Activated CD8-positive, alpha-beta memory T cell treated with anti-CD3 and anti-CD28 coated beads, Interleukin-2, amount 50 U/mL, for 48 hours (primary cell): ENCODE measurements around the gene PSRC1.
"Not testable (repeated sequence)": the region's sequence is repeated elsewhere in the genome, so short reads cannot be mapped to it uniquely, and the experiment has no call there.

ENCODE experiments used
- DNase-seq: peaks from one replicate; pipeline ENCODE4 v3.0.0-alpha.2; 2020

PSRC1 gene

DNA sequence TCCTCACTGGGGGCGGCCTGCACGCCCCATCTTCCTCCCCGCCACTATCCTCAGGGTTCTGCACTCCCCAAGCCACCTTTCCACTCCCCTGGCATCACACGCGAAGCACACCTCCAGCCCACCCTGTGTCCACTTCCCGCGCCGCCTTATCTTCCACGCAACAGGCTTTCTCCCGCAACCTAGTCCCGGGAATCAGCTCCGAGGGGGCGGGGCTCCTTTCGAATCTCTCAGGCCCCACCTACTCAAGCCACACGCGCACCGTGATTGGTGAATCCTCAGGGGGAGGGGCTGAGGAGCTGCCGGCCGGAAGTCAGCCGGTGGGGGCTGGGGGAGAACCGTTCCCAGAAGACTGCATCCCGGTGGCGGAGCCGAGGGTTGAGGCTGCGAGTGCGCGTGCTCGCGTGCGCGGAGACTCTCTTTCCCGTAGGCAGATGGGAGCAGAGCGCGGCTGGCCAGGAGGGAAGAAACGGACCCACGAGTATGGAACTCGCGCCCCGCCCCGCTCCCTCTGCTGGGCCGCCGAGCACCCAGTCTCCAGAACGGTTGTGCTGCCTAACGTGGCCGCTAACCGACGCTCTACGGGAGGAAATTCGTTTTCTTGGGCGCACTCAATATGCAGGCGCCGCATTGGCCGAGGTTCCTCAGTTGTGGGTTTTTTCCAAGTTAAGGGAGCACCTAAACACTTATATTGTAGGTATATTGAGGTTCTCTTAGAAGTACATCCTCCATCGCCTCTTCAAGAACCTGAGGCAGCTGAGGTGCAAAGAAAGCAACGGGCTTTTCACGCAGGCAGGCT lies at the start of gene PSRC1:
PSRC1 (minus strand) TSS at position 194 of the 796 bp plus-strand sequence.
- DNase-seq, result peak; percentile 92

DNA sequence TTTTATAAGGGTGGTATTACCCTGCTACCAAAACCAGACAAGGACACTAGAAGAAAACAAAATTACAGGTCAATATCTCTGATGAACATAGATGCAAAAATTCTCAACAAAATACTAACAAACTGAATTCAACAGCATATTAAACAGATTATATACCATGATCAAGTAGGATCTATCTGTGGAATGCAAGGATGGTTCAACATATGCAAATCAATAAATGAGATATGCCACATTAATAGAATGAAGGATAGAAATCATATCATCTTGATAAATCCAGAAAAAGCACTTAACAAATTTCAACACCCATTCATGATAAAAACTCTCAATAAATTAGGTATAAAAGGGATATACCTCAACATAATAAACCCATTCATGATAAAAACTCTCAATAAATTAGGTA lies 48.2 kb upstream of the PSRC1 start:
- DNase-seq, result no peak

DNA sequence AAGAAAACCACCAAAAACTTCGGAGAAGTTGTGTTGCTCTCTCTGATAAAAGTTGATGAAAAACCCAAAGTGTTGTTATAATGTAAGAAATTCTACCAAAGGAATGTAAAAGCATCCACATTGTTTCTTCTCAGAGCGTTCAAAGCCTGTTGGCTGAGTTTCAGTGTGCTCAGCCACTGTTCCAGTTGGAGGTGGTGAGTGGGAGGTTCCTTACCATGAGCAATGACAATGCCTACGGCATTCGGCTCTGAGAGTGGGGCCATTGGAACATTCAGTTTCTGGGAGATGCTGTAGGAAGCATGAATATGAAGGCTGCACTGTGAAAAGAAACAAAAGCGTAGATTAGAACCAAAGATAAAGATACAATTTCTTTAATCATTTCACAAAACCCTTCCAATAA lies 44.3 kb upstream of the PSRC1 start:
- no peak for DNase-seq

DNA sequence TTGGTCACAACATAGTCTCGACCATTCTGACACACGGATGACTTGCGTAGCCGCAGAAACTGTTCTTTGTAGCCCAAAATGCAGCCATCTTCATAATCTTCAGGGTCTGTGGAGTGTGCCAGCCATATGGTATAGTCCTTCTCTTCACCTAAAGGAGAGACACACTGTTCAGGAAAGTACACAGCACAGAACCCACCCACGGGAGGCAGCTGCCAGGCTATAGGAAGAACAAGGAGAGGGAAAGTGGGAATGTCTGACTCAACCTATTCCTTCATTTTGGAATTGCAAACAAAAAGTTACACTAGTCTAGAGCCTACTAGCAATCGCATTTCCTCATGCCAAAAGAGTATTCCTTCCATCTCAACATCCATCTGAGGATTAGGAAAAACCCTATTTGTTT lies 40.0 kb upstream of the PSRC1 start:
- no peak for DNase-seq

DNA sequence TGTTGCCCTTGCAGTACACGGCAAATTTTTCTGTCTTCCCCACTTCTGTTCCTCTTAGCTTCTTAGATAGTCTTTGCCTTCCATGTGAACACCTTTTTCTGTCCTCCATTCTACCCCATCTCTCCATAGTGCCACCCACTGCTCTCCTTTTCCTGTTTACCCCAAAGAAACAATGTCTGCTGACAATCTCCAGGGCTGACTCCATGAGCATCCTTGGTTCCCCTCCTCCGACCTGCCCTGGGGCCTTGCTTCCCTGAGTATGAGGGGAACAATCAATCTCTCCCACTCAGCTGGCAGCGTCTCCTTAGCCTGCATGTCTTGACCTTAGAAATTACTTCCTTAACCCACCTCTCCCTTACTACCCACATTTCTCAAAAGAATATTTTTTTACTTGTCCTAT lies 36.2 kb upstream of the PSRC1 start:
- DNase-seq, result no peak

DNA sequence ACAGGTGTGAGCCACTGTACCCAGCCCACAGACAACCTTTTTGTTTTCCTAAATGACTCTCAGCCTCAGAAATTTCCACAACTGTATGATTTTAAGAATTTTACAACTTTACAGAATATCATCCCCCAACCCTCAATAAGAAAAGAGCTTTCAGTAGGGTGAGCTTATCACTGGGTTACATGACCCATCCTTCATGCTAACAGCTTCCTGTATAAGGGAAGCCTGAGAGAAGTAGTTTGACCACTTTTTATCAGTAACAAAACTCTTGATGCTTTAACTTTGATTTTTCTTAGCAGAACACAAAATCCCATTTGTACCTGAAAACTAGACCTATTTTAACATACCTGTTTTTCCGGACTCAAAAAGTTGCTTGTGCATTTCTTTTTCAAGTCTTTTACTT lies 33.6 kb upstream of the PSRC1 start:
- no peak for DNase-seq

DNA sequence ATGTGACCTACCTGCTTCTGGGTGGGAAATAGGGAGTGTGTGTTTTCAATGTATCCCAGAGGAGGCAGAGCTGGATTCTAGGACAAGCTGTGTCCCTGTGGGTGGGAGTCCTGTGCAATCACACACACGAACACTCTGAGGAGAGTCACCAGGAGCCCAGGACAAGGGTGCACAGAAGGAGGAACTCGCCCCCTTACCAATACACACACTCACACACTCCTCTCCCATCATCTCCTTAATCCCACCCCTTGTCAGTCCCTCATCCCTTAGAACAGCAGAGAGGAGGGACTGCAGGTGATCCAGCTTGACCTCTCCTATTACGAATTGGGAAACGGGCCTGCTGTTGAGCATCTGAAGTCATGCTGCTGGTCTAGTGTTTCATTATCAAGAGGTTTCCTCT lies 32.3 kb upstream of the PSRC1 start:
- DNase-seq, result no peak

DNA sequence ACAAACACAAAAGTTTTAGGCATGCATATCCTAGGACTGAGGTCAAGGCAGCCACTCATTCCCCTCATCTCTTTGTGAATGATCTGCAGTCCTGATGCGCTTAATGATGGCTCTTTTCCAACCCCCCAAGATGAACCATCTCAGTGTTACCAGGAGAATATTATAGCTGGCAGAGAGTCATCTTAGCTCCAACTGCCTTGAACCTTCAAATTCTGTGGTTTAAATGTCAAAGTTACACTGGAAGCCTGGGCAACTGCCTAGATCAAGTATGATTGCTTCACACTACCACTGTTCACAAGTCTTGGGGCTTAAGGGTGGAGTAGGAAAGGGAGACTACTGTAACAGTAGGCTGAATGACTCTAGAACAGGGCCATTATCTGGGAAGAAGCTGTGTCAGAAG lies 31.9 kb upstream of the PSRC1 start:
- DNase-seq, result no peak

DNA sequence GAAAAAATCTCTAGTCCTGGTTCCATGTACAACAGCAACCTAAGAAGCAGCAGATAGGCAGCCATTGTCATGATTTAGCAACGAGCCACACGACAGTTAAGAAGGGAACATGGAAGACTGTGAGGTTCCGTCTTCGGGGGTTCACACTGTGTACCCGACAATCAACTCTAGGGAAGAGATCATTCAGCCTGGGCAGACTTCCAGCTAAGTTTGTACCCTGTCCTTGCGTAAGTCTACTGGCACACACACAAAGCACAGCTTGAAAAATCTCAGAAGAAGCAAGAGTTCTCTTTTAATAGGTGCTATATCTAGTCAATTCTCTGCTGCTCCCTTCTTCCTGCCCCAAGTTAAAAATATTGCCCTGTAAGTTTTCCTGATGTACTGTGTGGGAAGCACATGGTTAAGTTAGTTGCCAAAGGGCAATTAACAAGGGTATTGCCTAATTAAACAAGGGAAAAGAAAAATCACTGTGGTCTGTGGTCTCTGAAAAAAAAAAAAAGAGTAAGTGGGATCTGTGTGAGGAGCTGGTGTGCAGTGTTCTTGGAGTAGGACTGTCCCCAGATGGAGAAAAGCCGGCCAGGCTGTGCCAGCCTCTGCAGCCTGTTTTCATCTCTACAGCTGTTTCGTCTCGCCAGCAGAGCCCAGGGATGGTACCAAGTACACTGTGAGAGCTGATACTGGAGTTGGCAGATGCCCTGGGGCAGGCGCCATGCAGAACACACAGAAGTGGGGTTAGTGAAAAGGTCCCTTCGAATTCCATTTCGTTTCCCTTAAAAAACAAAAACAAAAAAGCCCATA lies 30.2 kb upstream of the PSRC1 start:
- DNase-seq, result no peak

DNA sequence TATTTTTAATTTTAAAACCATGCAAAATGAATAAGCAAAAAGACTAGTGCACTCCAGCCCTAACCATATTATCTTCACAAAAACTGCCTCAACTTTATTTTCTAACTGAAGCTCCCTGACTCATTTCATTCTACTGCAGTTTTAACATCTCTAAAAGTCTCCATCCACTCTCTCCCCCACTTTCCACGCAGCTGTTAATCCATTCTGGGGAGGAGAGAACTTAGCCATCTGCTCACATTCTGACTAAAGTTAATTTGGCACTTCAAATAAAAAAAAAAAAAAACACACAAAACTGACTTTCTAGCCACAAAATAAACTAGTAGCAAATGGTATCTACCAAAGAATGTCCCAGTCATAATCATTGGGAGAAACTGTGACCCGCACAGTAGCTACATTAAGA lies 29.3 kb upstream of the PSRC1 start:
- no peak for DNase-seq

DNA sequence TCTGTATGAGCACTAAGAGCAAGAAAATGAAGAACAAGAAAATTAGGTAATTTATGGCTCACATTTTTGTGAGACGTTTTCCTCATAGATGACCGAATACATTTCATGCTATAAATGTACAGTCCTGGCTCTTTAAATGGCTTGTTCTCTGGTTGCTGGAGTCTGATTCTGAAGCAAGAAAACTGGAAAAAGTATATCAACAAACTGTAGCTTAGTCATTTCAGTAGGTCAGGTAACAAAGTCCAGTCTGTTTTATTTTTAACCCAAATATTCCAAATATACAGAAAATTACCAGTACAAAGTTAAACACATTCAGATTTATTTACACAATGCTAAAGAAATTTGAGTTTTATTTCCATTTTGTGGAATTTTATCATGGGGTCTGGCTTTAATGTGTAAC lies 26.4 kb upstream of the PSRC1 start:
- no peak for DNase-seq

DNA sequence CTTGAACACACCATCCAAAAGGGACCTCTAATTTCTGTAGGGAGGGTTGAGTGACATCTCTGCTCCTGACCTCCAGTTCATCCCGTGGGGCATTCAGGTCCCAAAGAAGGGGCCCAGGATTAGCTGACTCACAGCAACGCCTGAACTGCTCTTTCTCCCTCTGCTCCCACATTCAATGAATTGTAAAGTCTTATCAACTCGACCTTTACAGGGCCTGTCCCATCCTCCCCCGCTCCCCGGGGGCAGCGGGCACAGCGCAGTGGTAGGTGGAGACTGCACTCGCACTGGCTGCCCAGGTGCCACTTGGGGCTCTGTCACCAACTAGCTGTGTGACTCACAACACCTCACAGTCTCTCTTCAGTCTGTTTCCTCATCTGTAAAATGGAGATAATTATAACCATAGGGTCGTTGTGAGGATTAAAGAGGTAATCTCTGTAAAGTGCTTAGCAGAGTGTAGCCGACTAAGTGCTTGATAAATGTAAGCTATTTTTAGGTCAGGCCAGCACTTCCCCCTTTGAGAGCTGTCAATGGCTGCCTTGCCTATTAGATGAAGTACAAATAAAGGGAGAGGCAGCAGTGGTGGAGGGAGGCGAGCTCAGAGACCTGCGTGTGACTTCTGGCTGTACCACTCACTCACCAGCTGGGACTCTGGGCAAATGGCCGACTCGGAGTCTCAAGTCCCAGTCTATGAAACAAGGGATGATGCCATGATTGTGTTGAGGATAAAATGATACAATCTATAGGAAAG lies 24.5 kb upstream of the PSRC1 start:
- DNase-seq, result no peak

DNA sequence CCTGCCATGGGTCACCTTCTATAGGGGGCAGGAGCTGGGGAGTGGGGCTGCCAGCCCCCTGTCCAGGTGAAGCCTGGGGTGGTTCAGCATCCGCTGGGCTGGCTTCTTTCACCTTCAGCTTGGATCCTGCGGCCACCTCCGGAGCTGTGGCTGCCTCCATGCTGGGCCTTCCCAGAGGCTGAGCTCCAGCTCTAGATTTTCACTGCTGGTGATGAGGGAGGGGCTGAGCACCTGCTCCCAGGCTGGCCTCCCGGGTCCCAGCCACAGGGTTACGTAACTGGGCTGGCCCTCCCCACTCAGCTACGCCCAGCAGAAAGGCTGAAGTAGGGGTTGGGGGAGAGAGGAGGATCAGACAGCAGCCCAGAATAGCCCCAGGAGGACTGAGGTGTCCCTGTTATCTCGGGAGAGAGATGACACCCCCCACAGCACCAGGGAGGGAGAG lies 23.9 kb upstream of the PSRC1 start, which contains the start of gene MYBPHL:
MYBPHL (minus strand) TSS at position 180 of the 442 bp plus-strand sequence; CDS start at position 160, 20 bp downstream.
- no peak for DNase-seq

DNA sequence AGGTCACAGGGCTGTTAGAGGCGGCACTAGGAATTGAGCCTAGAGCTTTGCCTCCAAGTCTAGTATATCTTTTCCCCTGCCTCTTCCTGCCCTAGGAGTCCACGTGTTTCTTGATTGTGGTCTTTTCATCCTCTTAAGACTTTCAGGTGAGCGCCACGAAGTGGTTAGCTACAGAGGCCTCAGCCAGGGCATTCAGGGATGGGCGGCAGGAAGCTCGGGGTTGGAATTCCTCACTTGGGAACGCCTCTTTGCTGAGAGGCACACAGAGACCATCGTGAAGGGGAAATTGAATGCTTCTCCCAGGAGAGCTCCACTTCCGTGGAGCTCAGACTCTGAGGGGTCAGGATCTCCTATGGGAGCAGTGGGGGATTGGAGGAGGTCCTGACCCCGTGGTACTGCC lies 23.0 kb upstream of the PSRC1 start:
- not testable (repeated sequence) for DNase-seq

DNA sequence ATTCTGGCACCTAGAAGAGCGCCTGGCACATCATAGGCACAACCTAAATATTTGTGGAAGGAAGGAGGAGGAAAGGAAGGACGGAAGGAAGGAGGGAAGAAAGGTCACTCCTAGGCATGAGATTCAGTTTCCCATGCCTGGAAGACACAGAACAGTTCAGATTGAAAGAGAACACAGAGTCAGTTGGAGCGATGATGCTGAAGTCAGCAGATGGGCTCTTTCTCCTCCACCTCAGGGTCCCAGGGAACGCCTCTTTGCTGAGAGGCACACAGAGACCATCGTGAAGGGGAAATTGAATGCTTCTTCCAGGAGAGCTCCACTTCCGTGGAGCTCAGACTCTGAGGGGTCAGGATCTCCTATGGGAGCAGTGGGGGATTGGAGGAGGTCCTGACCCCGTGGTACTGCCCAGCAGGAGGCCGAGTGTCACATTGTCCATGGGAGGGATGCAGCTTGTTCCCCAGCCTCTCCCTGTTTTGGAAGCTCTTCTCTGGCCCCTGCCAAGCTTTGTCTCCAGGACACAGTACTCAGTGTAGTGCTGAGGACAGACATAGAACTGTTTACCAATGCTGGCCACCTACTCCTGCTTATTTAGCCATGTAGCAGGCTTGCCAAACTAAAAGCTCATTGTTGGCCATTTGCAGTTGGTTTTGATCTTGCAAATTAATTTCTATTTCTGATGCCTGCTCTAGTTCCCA lies 21.4 kb upstream of the PSRC1 start:
- DNase-seq, result no peak

DNA sequence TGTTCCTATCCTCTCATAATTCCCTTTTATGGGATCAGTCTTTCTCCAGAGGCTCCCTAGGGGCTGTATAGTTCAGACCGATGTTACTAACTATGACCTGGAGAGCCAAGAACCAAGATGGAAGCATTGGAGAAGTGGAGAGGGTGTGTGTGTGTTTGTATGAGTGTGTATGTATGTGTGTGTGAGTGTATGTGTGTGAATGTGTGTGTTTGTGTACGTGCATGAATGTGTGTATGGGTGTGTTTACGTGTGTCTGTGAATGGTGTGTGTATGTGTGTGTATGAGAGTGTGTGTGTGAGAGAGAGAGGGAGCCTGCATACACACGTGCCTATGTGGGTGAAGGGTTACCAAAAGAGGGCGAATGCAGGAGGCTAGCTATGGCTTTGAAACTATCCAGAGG lies 18.9 kb upstream of the PSRC1 start:
- no peak for DNase-seq

DNA sequence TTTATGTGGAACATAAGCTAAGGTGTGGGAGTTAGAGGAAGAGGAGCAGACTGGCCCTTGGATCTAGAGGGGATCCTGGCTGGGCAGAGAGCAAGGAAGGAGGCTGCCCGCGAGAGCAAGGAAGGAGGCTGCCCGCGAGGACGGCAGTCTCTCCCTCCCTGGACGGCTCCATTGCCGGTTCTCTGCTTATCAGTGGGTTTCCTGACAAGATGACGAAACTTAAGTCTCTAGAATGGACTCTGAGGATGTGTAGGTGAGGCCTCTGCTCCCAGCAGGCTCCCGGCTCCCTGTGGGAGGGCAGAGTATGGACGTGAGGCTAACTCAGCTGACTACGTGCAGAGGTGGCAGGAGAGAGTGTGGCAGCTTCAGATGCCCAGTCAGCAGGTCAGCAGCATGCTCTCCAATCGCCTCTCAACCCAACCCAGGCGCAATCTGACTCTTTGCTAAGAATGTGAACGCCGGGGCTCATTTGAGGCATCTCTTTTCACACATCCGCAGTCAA lies 17.8 kb upstream of the PSRC1 start:
- DNase-seq, result no peak

DNA sequence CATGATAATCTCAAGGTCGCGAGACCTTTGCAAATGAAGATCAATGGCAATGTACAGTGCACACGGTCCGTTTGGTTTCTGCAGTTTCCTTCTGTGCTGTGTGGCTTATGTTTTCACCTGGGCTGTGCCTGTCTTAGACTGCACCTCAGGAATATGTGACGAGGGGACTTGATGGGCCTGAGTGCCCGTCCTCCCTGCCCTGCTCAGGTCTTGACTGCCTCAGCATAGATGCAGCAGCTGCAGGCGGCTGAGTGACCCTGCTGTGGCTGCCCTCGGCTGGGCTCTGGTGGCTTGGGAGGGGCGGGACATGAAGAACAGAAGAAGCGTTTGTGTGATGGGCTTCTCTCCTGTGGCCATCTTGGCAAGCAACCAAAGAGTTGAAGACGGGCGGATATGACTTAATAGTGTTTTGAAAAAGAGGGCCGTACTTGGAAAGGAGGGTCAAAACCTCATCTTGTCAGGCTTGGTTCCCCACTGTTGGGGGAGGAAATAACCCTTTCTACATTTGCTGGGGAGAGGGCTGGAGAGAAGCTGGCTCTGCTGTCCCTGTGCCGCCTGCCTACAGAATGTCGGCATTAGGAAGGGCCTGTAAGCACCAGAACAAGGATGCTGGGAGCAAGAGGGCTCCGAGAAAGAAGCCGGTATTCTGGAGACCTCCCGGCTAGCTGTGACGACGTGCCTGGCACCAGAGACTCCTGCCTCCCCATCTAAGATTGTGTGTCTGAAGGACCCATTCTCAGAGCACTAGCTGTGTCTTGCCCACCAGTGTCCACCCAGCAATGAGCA lies 16.8 kb upstream of the PSRC1 start:
- DNase-seq, result no peak

DNA sequence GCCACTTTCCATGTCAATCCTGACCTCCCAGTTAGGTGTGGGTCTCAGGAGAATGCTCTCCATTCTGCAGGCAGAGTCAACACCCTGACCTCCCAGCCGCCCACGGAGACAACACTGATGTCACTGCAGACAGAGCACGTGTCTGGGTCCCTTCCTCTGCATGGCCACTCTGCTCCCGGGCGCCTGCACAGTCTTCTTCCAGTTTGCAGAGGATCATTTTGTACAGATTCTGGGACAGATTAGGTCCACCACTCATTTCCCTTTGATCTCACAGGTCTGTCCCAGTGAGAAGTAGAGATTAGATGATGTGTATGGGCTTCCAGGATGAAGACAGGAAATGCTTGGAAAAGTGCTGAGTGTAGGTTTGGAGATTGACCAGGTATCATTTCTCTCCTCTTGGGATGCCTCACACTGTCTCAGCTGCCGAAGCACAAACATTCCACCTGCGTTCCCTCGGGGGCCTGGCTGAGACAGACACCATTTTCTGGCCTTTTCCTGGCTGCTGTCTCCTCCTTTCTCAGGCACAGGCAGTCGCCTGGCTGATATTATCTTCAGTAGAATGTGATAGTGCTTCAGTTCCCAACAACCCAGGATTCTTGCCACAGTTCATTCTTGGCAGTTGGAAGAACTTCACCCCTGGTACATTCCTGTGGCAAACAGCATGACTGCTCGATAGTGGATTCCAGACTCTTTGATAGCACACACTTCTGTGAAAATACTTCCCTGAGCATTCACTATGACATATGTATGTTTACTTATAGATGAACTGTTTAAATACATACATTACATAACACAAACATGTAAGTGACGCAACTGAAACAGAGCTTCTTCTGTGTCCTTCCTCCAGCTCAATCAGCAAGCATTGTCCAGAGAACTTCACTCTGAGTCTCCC lies 16.0 kb upstream of the PSRC1 start:
- DNase-seq, result no peak

DNA sequence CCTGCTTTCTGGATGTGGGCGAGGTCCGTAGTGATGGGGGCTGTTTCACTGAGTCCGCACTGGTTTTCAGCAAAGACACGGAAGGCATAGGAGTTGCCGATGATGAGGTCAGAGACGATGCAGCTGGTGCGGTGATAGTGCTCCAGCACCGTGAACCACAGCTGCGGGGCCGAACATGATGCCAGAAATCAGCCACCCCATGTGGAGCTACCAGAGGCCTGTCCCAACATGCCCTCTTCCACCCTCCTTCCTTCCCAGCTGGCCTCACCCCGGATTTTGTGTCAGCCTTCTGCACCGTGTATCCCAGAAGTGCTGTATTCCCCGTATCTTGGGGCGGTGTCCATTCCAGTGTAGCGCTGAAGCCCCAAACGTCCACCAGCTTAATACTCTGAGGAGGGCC lies 13.8 kb upstream of the PSRC1 start:
- DNase-seq, result no peak
